ENCODE results near the gene MPRIP.
A peak's percentile ranks its signal among the peaks of the same experiment; 100 is the strongest.

Gene MPRIP

GRCh38 chr17:17109907-17110306 is 67.7 kb downstream of the MPRIP start:
- DNase-seq = no peak
- H3K4me1 ChIP-seq (ENCODE audit: control insufficient read depth in 1 of 2, insufficient read depth in 2 of 2, low read length in 2 of 2) = no peaks in the 10 kb centered on the region
- H4K91ac ChIP-seq (ENCODE audit: low read depth, low read length) = no peak overlapping the region
- no peak overlapping the region for H3K18ac ChIP-seq (ENCODE audit: low read length)
- H3K23ac ChIP-seq (ENCODE audit: low read length) = no peak overlapping the region
- H3K4ac ChIP-seq (ENCODE audit: low read depth, low read length) = no peak overlapping the region
- no peak overlapping the region for H2BK5ac ChIP-seq (ENCODE audit: low read depth, low read length, poor library complexity)
- no peak overlapping the region for H3K4me2 ChIP-seq (ENCODE audit: low read length)
- H4K8ac ChIP-seq (ENCODE audit: low read depth, low read length) = no peak overlapping the region
- no peaks in the 10 kb centered on the region for H3K27me3 ChIP-seq (ENCODE audit: insufficient read depth, low read length)
- H2BK120ac ChIP-seq (ENCODE audit: insufficient read depth, low read length, poor library complexity) = no peak overlapping the region
- no CpG with 5 or more reads among the region's 5 CpGs for WGBS (ENCODE audit: extremely low coverage, insufficient coverage, insufficient read length)
- H2AK5ac ChIP-seq (ENCODE audit: low read length) = no peak overlapping the region
- no peaks in the 10 kb centered on the region for H3K9me3 ChIP-seq (ENCODE audit: insufficient read depth, low read depth, low read length)
- no peak overlapping the region for H3K27ac ChIP-seq (ENCODE audit: low read depth, low read length)
- H3K14ac ChIP-seq (ENCODE audit: low read length) = no peak overlapping the region
- peaks cover 4 to 19% of the 10 kb centered on the region in 2 experiments for H3K36me3 ChIP-seq (ENCODE audit: control insufficient read depth in 1 of 2, insufficient read depth in 2 of 2, low read length in 2 of 2)
- H3K79me1 ChIP-seq (ENCODE audit: low read length) = no peaks in the 10 kb centered on the region
- no peak overlapping the region for H2BK12ac ChIP-seq (ENCODE audit: low read length)
- no peaks in the 10 kb centered on the region for H3K79me2 ChIP-seq (ENCODE audit: control insufficient read depth, insufficient read depth, low read length, poor library complexity)
- H4K12ac ChIP-seq (ENCODE audit: low read depth, low read length) = no peak overlapping the region
- H3K4me3 ChIP-seq (ENCODE audit: low read depth, low read length) = no peak overlapping the region
- H3K9ac ChIP-seq (ENCODE audit: low read length) = no peak overlapping the region
- H2AFZ ChIP-seq (ENCODE audit: insufficient read depth, low read length, poor library complexity) = no peak overlapping the region

GRCh38 chr17:17110520-17110919 is 68.3 kb downstream of the MPRIP start:
- Histone ChIP-seq H2BK120ac (ENCODE audit: insufficient read depth, low read length, poor library complexity) (no peak overlapping the region), H3K4ac (ENCODE audit: low read depth, low read length) (no peak overlapping the region), H2BK5ac (ENCODE audit: low read depth, low read length, poor library complexity) (no peak overlapping the region), H3K4me2 (ENCODE audit: low read length) (no peak overlapping the region), H3K18ac (ENCODE audit: low read length) (no peak overlapping the region), H2BK12ac (ENCODE audit: low read length) (no peak overlapping the region), H3K9ac (ENCODE audit: low read length) (no peak overlapping the region), H3K79me1 (ENCODE audit: low read length) (no peaks in the 10 kb centered on the region), H3K79me2 (ENCODE audit: control insufficient read depth, insufficient read depth, low read length, poor library complexity) (peaks cover 3% of the 10 kb centered on the region), H3K27me3 (ENCODE audit: insufficient read depth, low read length) (no peaks in the 10 kb centered on the region), H3K4me1 (ENCODE audit: control insufficient read depth in 1 of 2, insufficient read depth in 2 of 2, low read length in 2 of 2) (peaks cover 0 to under 1% of the 10 kb centered on the region in 2 experiments), H2AK5ac (ENCODE audit: low read length) (no peak overlapping the region), H3K36me3 (ENCODE audit: control insufficient read depth in 1 of 2, insufficient read depth in 2 of 2, low read length in 2 of 2) (peaks cover 4 to 19% of the 10 kb centered on the region in 2 experiments), H4K91ac (ENCODE audit: low read depth, low read length) (no peak overlapping the region), H4K8ac (ENCODE audit: low read depth, low read length) (no peak overlapping the region), H3K14ac (ENCODE audit: low read length) (no peak overlapping the region), H3K27ac (ENCODE audit: low read depth, low read length) (no peak overlapping the region), H3K9me3 (ENCODE audit: insufficient read depth, low read depth, low read length) (no peaks in the 10 kb centered on the region), H3K4me3 (ENCODE audit: low read depth, low read length) (no peak overlapping the region), H3K23ac (ENCODE audit: low read length) (no peak overlapping the region), H4K12ac (ENCODE audit: low read depth, low read length) (no peak overlapping the region), H2AFZ (ENCODE audit: insufficient read depth, low read length, poor library complexity) (no peak overlapping the region)
- no CpG with 5 or more reads among the region's 5 CpGs for WGBS (ENCODE audit: extremely low coverage, insufficient coverage, insufficient read length)
- DNase-seq = no peak

GRCh38 chr17:17111401-17112393 is 69.4 kb downstream of the MPRIP start:
- Histone ChIP-seq H2AFZ (ENCODE audit: insufficient read depth, low read length, poor library complexity) (no peak overlapping the region), H2BK12ac (ENCODE audit: low read length) (no peak overlapping the region), H3K27me3 (ENCODE audit: insufficient read depth, low read length) (no peaks in the 10 kb centered on the region), H3K27ac (ENCODE audit: low read depth, low read length) (no peak overlapping the region), H3K4me2 (ENCODE audit: low read length) (no peak overlapping the region), H2BK120ac (ENCODE audit: insufficient read depth, low read length, poor library complexity) (no peak overlapping the region), H3K79me2 (ENCODE audit: control insufficient read depth, insufficient read depth, low read length, poor library complexity) (peaks cover 7% of the 10 kb centered on the region), H3K4me1 (ENCODE audit: control insufficient read depth in 1 of 2, insufficient read depth in 2 of 2, low read length in 2 of 2) (peaks cover 2 to 5% of the 10 kb centered on the region in 2 experiments), H3K9ac (ENCODE audit: low read length) (no peak overlapping the region), H2AK5ac (ENCODE audit: low read length) (no peak overlapping the region), H3K23ac (ENCODE audit: low read length) (no peak overlapping the region), H3K18ac (ENCODE audit: low read length) (no peak overlapping the region), H3K36me3 (ENCODE audit: control insufficient read depth in 1 of 2, insufficient read depth in 2 of 2, low read length in 2 of 2) (peaks cover 2 to 11% of the 10 kb centered on the region in 2 experiments), H4K12ac (ENCODE audit: low read depth, low read length) (no peak overlapping the region), H3K9me3 (ENCODE audit: insufficient read depth, low read depth, low read length) (no peaks in the 10 kb centered on the region), H3K4ac (ENCODE audit: low read depth, low read length) (no peak overlapping the region), H3K14ac (ENCODE audit: low read length) (no peak overlapping the region), H2BK5ac (ENCODE audit: low read depth, low read length, poor library complexity) (no peak overlapping the region), H4K8ac (ENCODE audit: low read depth, low read length) (no peak overlapping the region), H3K79me1 (ENCODE audit: low read length) (no peaks in the 10 kb centered on the region), H3K4me3 (ENCODE audit: low read depth, low read length) (no peak overlapping the region), H4K91ac (ENCODE audit: low read depth, low read length) (no peak overlapping the region)
- no CpG with 5 or more reads among the region's 26 CpGs for WGBS (ENCODE audit: extremely low coverage, insufficient coverage, insufficient read length)
- peak in 1 of 2 donors; percentile 14 for DNase-seq

GRCh38 chr17:17112628-17113200 is 70.5 kb downstream of the MPRIP start:
- no peak overlapping the region for H3K23ac ChIP-seq (ENCODE audit: low read length)
- no peak overlapping the region for H2AK5ac ChIP-seq (ENCODE audit: low read length)
- peak; percentile 76 to 79 for DNase-seq
- peaks cover 2 to 5% of the 10 kb centered on the region in 2 experiments for H3K4me1 ChIP-seq (ENCODE audit: control insufficient read depth in 1 of 2, insufficient read depth in 2 of 2, low read length in 2 of 2)
- H2BK120ac ChIP-seq (ENCODE audit: insufficient read depth, low read length, poor library complexity) = no peak overlapping the region
- no peaks in the 10 kb centered on the region for H3K27me3 ChIP-seq (ENCODE audit: insufficient read depth, low read length)
- H3K27ac ChIP-seq (ENCODE audit: low read depth, low read length) = no peak overlapping the region
- no peak overlapping the region for H3K4ac ChIP-seq (ENCODE audit: low read depth, low read length)
- WGBS (ENCODE audit: extremely low coverage, insufficient coverage, insufficient read length) = no CpG with 5 or more reads among the region's 11 CpGs
- H3K79me1 ChIP-seq (ENCODE audit: low read length) = no peaks in the 10 kb centered on the region
- H3K9ac ChIP-seq (ENCODE audit: low read length) = no peak overlapping the region
- no peak overlapping the region for H3K4me2 ChIP-seq (ENCODE audit: low read length)
- no peaks in the 10 kb centered on the region for H3K9me3 ChIP-seq (ENCODE audit: insufficient read depth, low read depth, low read length)
- no peak overlapping the region for H2AFZ ChIP-seq (ENCODE audit: insufficient read depth, low read length, poor library complexity)
- H2BK12ac ChIP-seq (ENCODE audit: low read length) = no peak overlapping the region
- H4K12ac ChIP-seq (ENCODE audit: low read depth, low read length) = no peak overlapping the region
- no peak overlapping the region for H3K4me3 ChIP-seq (ENCODE audit: low read depth, low read length)
- no peak overlapping the region for H3K14ac ChIP-seq (ENCODE audit: low read length)
- H3K79me2 ChIP-seq (ENCODE audit: control insufficient read depth, insufficient read depth, low read length, poor library complexity) = peaks cover 8% of the 10 kb centered on the region
- no peak overlapping the region for H3K18ac ChIP-seq (ENCODE audit: low read length)
- peaks cover 2 to 7% of the 10 kb centered on the region in 2 experiments for H3K36me3 ChIP-seq (ENCODE audit: control insufficient read depth in 1 of 2, insufficient read depth in 2 of 2, low read length in 2 of 2)
- no peak overlapping the region for H4K91ac ChIP-seq (ENCODE audit: low read depth, low read length)
- no peak overlapping the region for H4K8ac ChIP-seq (ENCODE audit: low read depth, low read length)
- no peak overlapping the region for H2BK5ac ChIP-seq (ENCODE audit: low read depth, low read length, poor library complexity)

Measured in trophoblast cell (in vitro differentiated cells and primary cell).